ENCODE measurements around the gene RAPGEF4.

The RAPGEF4 gene

GRCh38 chr2:172929644-172930043, 194.0 kb downstream of the RAPGEF4 start:
- no peak overlapping the region for H2BK12ac ChIP-seq (ENCODE audit: low read length)
- no peaks in the 10 kb centered on the region for H3K79me1 ChIP-seq (ENCODE audit: low read length)
- H3K23ac ChIP-seq (ENCODE audit: low read length) = no peak overlapping the region
- no peak overlapping the region for H3K4ac ChIP-seq (ENCODE audit: low read depth, low read length)
- H2AFZ ChIP-seq (ENCODE audit: insufficient read depth, low read length, poor library complexity) = no peak overlapping the region
- H3K27me3 ChIP-seq (ENCODE audit: insufficient read depth, low read length) = no peaks in the 10 kb centered on the region
- H3K36me3 ChIP-seq (ENCODE audit: control insufficient read depth in 1 of 2, insufficient read depth in 2 of 2, low read length in 2 of 2) = no peaks in the 10 kb centered on the region
- no peak overlapping the region for H3K9ac ChIP-seq (ENCODE audit: low read length)
- no peak overlapping the region for H3K4me3 ChIP-seq (ENCODE audit: low read depth, low read length)
- H3K4me1 ChIP-seq (ENCODE audit: control insufficient read depth in 1 of 2, insufficient read depth in 2 of 2, low read length in 2 of 2) = peaks cover 0 to 5% of the 10 kb centered on the region in 2 experiments
- no peak overlapping the region for H3K4me2 ChIP-seq (ENCODE audit: low read length)
- no peak overlapping the region for H3K27ac ChIP-seq (ENCODE audit: low read depth, low read length)
- no peak overlapping the region for H3K18ac ChIP-seq (ENCODE audit: low read length)
- no CpG with 5 or more reads among the region's 2 CpGs for WGBS (ENCODE audit: extremely low coverage, insufficient coverage, insufficient read length)
- no peak for DNase-seq
- H2BK5ac ChIP-seq (ENCODE audit: low read depth, low read length, poor library complexity) = no peak overlapping the region
- H2BK120ac ChIP-seq (ENCODE audit: insufficient read depth, low read length, poor library complexity) = no peak overlapping the region
- H2AK5ac ChIP-seq (ENCODE audit: low read length) = no peak overlapping the region
- H4K12ac ChIP-seq (ENCODE audit: low read depth, low read length) = no peak overlapping the region
- H3K79me2 ChIP-seq (ENCODE audit: control insufficient read depth, insufficient read depth, low read length, poor library complexity) = no peaks in the 10 kb centered on the region
- no peak overlapping the region for H4K8ac ChIP-seq (ENCODE audit: low read depth, low read length)
- H3K14ac ChIP-seq (ENCODE audit: low read length) = no peak overlapping the region
- no peak overlapping the region for H4K91ac ChIP-seq (ENCODE audit: low read depth, low read length)
- H3K9me3 ChIP-seq (ENCODE audit: insufficient read depth, low read depth, low read length) = no peaks in the 10 kb centered on the region

- Histone ChIP-seq H3K9me3 (ENCODE audit: insufficient read depth, low read depth, low read length) (no peaks in the 10 kb centered on the region), H3K14ac (ENCODE audit: low read length) (no peak overlapping the region), H2BK5ac (ENCODE audit: low read depth, low read length, poor library complexity) (no peak overlapping the region), H2AK5ac (ENCODE audit: low read length) (no peak overlapping the region), H4K91ac (ENCODE audit: low read depth, low read length) (no peak overlapping the region), H2AFZ (ENCODE audit: insufficient read depth, low read length, poor library complexity) (no peak overlapping the region), H4K8ac (ENCODE audit: low read depth, low read length) (no peak overlapping the region), H3K27ac (ENCODE audit: low read depth, low read length) (no peak overlapping the region), H3K4me3 (ENCODE audit: low read depth, low read length) (no peak overlapping the region), H3K18ac (ENCODE audit: low read length) (no peak overlapping the region), H3K79me1 (ENCODE audit: low read length) (no peaks in the 10 kb centered on the region), H3K23ac (ENCODE audit: low read length) (no peak overlapping the region), H2BK120ac (ENCODE audit: insufficient read depth, low read length, poor library complexity) (no peak overlapping the region), H2BK12ac (ENCODE audit: low read length) (no peak overlapping the region), H3K79me2 (ENCODE audit: control insufficient read depth, insufficient read depth, low read length, poor library complexity) (no peaks in the 10 kb centered on the region), H3K4me2 (ENCODE audit: low read length) (no peak overlapping the region), H3K27me3 (ENCODE audit: insufficient read depth, low read length) (no peaks in the 10 kb centered on the region), H3K9ac (ENCODE audit: low read length) (no peak overlapping the region), H3K4ac (ENCODE audit: low read depth, low read length) (no peak overlapping the region), H3K36me3 (ENCODE audit: control insufficient read depth in 1 of 2, insufficient read depth in 2 of 2, low read length in 2 of 2) (no peaks in the 10 kb centered on the region), H3K4me1 (ENCODE audit: control insufficient read depth in 1 of 2, insufficient read depth in 2 of 2, low read length in 2 of 2) (peaks cover 0 to 5% of the 10 kb centered on the region in 2 experiments), H4K12ac (ENCODE audit: low read depth, low read length) (no peak overlapping the region)
- WGBS (ENCODE audit: extremely low coverage, insufficient coverage, insufficient read length) = no CpG with 5 or more reads among the region's 7 CpGs
- DNase-seq = no peak
Observed at GRCh38 chr2:172930871-172931255, 195.2 kb downstream of the RAPGEF4 start.

DNA sequence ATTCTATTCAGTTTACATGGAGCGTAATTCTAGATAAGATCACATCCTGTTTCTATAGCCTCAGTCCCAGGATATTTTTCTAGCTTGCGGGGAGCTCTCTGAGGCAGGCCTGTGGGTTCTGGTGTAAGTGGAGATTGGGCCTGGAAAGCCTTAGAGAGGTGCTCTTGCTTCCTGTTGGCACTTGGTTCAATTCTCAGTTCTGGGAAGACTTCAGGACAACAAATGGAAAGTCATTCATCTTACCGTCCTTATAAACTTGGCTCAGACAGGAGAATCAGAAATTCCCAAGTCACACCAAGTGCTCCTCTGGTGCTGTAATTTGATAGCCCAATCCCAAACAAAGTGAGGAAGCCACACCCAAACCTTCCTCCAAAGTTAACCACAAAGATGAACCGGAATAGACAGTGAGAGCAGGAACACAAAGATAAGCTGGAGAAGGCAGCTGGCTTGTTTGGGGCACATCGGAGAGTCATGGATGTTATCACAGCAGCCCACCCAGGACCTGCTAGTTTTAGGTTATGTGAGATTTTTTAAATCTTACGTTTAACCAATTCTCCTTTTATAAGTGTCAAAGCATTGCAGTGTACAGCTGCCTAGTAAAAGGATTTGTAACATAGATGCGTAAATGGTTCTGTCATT, 195.7 kb downstream of the RAPGEF4 start:
- Histone ChIP-seq H3K4me2 (ENCODE audit: low read length) (no peak overlapping the region), H3K9me3 (ENCODE audit: insufficient read depth, low read depth, low read length) (no peaks in the 10 kb centered on the region), H3K4me1 (ENCODE audit: control insufficient read depth in 1 of 2, insufficient read depth in 2 of 2, low read length in 2 of 2) (peaks cover 0 to 5% of the 10 kb centered on the region in 2 experiments), H3K27ac (ENCODE audit: low read depth, low read length) (no peak overlapping the region), H2AFZ (ENCODE audit: insufficient read depth, low read length, poor library complexity) (no peak overlapping the region), H3K27me3 (ENCODE audit: insufficient read depth, low read length) (no peaks in the 10 kb centered on the region), H2BK12ac (ENCODE audit: low read length) (no peak overlapping the region), H2AK5ac (ENCODE audit: low read length) (no peak overlapping the region), H3K23ac (ENCODE audit: low read length) (no peak overlapping the region), H3K79me1 (ENCODE audit: low read length) (no peaks in the 10 kb centered on the region), H3K14ac (ENCODE audit: low read length) (no peak overlapping the region), H2BK5ac (ENCODE audit: low read depth, low read length, poor library complexity) (no peak overlapping the region), H3K4ac (ENCODE audit: low read depth, low read length) (no peak overlapping the region), H4K12ac (ENCODE audit: low read depth, low read length) (no peak overlapping the region), H2BK120ac (ENCODE audit: insufficient read depth, low read length, poor library complexity) (no peak overlapping the region), H3K18ac (ENCODE audit: low read length) (no peak overlapping the region), H3K9ac (ENCODE audit: low read length) (no peak overlapping the region), H4K91ac (ENCODE audit: low read depth, low read length) (no peak overlapping the region), H3K4me3 (ENCODE audit: low read depth, low read length) (no peak overlapping the region), H3K79me2 (ENCODE audit: control insufficient read depth, insufficient read depth, low read length, poor library complexity) (no peaks in the 10 kb centered on the region), H4K8ac (ENCODE audit: low read depth, low read length) (no peak overlapping the region), H3K36me3 (ENCODE audit: control insufficient read depth in 1 of 2, insufficient read depth in 2 of 2, low read length in 2 of 2) (no peaks in the 10 kb centered on the region)
- WGBS (ENCODE audit: extremely low coverage, insufficient coverage, insufficient read length) = no CpG with 5 or more reads among the region's 7 CpGs
- no peak for DNase-seq

- H3K4me1 ChIP-seq (ENCODE audit: control insufficient read depth in 1 of 2, insufficient read depth in 2 of 2, low read length in 2 of 2) = peaks cover 0 to 5% of the 10 kb centered on the region in 2 experiments
- H4K8ac ChIP-seq (ENCODE audit: low read depth, low read length) = no peak overlapping the region
- WGBS (ENCODE audit: extremely low coverage, insufficient coverage, insufficient read length) = no CpG with 5 or more reads among the region's 8 CpGs
- H2BK120ac ChIP-seq (ENCODE audit: insufficient read depth, low read length, poor library complexity) = no peak overlapping the region
- H3K27me3 ChIP-seq (ENCODE audit: insufficient read depth, low read length) = no peaks in the 10 kb centered on the region
- no peak overlapping the region for H3K4me3 ChIP-seq (ENCODE audit: low read depth, low read length)
- no peak overlapping the region for H2AK5ac ChIP-seq (ENCODE audit: low read length)
- no peaks in the 10 kb centered on the region for H3K9me3 ChIP-seq (ENCODE audit: insufficient read depth, low read depth, low read length)
- H4K91ac ChIP-seq (ENCODE audit: low read depth, low read length) = no peak overlapping the region
- no peak overlapping the region for H3K14ac ChIP-seq (ENCODE audit: low read length)
- no peak overlapping the region for H2AFZ ChIP-seq (ENCODE audit: insufficient read depth, low read length, poor library complexity)
- H2BK5ac ChIP-seq (ENCODE audit: low read depth, low read length, poor library complexity) = no peak overlapping the region
- no peak overlapping the region for H3K9ac ChIP-seq (ENCODE audit: low read length)
- H4K12ac ChIP-seq (ENCODE audit: low read depth, low read length) = no peak overlapping the region
- H3K27ac ChIP-seq (ENCODE audit: low read depth, low read length) = no peak overlapping the region
- peak; percentile 30 to 86 for DNase-seq
- H3K36me3 ChIP-seq (ENCODE audit: control insufficient read depth in 1 of 2, insufficient read depth in 2 of 2, low read length in 2 of 2) = no peaks in the 10 kb centered on the region
- no peak overlapping the region for H3K18ac ChIP-seq (ENCODE audit: low read length)
- no peak overlapping the region for H2BK12ac ChIP-seq (ENCODE audit: low read length)
- H3K4ac ChIP-seq (ENCODE audit: low read depth, low read length) = no peak overlapping the region
- no peak overlapping the region for H3K4me2 ChIP-seq (ENCODE audit: low read length)
- no peaks in the 10 kb centered on the region for H3K79me2 ChIP-seq (ENCODE audit: control insufficient read depth, insufficient read depth, low read length, poor library complexity)
- no peak overlapping the region for H3K23ac ChIP-seq (ENCODE audit: low read length)
- no peaks in the 10 kb centered on the region for H3K79me1 ChIP-seq (ENCODE audit: low read length)
Observed at GRCh38 chr2:172931918-172932520, 196.4 kb downstream of the RAPGEF4 start.

All from trophoblast cell (in vitro differentiated cells and primary cell).